ENCODE measurements around the gene SFRP5. TPM values are rescaled to one million over a fixed set of nuclear protein-coding genes. Genes with fewer than 3 reads are reported as not detected.

The SFRP5 gene
- total and polyA plus RNA-seq, 2 donors from 2014 or later, result 0.22 to 0.31 TPM

GRCh38 chr10:97782455-97783228 lies 10.8 kb upstream of the SFRP5 start:
- Histone ChIP-seq H3K36me3 (ENCODE audit: control insufficient read depth in 2 of 3, insufficient read depth in 3 of 3, low read length in 3 of 3) (no peaks in the 10 kb centered on the region), H3K4me1 (ENCODE audit: control insufficient read depth in 2 of 3, insufficient read depth in 2 of 3, low read depth in 1 of 3, low read length in 3 of 3) (peaks cover 0 to 8% (median 0%) of the 10 kb centered on the region in 3 donors), H3K4me3 (ENCODE audit: low read length in 3 of 3) (no peak overlapping the region), H3K9ac (ENCODE audit: low read length in 3 of 3) (no peak overlapping the region), H3K27me3 (ENCODE audit: control insufficient read depth, insufficient read depth, low read length) (no peaks in the 10 kb centered on the region), H3K27ac (ENCODE audit: low read depth in 2 of 2, low read length in 2 of 2) (no peak overlapping the region), H3K9me3 (ENCODE audit: control insufficient read depth in 2 of 3, insufficient read depth in 1 of 3, low read length in 3 of 3) (no peaks in the 10 kb centered on the region)
- FAIRE-seq (no peak), DNase-seq (peak in 1 of 5 donors; percentile 19)
- intact Hi-C loops (cut with DNase I), result no loop called here
- no peak for TF ChIP-seq CTCF (IDR thresholded peaks at IDR 0.05; ENCODE audit: borderline replicate concordance, extremely low read depth, insufficient read depth)

DNA sequence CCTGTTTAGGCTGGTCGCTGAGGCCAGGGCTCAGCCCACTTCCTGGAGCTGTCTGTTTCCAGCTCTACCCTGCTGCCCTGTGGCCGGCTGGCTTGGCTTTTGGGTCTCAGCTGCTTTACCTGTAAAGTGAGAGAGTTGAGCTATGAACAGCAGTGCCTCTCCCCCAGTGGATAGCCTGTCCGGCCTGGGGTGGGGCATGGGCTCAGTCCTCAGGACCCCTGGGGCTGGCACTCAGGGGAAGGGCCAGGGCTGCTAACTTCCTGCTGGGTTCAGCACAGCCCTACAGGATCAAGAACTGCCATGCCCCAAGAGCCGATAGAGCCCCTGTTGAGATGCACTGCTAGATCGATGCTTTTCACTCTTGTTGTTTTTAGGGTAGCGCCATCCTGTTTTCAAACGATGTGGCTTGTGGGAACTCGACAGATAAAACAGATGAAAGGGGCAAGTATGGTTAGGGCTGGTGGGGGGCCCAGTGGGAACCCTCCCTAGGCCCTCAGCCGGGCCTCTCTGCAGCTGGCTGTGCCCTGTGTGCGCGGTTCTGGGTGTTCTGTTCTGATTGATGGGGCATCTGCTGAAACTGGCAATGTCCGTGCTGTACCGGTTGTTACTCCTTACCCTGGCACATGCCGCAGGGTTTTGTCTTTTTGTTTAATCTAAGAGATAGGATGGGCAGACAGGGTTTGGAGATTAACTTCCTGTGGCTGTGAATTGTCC lies 10.0 kb upstream of the SFRP5 start:
- no peak overlapping the region for H3K4me3 ChIP-seq (ENCODE audit: low read length in 3 of 3)
- no peaks in the 10 kb centered on the region for H3K27me3 ChIP-seq (ENCODE audit: control insufficient read depth, insufficient read depth, low read length)
- no peak overlapping the region for H3K27ac ChIP-seq (ENCODE audit: low read depth in 2 of 2, low read length in 2 of 2)
- intact Hi-C loops (cut with DNase I), result no loop called here
- no peak for TF ChIP-seq CTCF (IDR thresholded peaks at IDR 0.05; ENCODE audit: borderline replicate concordance, extremely low read depth, insufficient read depth)
- no peak for FAIRE-seq
- H3K9me3 ChIP-seq (ENCODE audit: control insufficient read depth in 2 of 3, insufficient read depth in 1 of 3, low read length in 3 of 3), result no peaks in the 10 kb centered on the region
- H3K4me1 ChIP-seq (ENCODE audit: control insufficient read depth in 2 of 3, insufficient read depth in 2 of 3, low read depth in 1 of 3, low read length in 3 of 3), result peaks cover 0 to 8% (median 0%) of the 10 kb centered on the region in 3 donors
- H3K36me3 ChIP-seq (ENCODE audit: control insufficient read depth in 2 of 3, insufficient read depth in 3 of 3, low read length in 3 of 3), result no peaks in the 10 kb centered on the region
- no peak overlapping the region for H3K9ac ChIP-seq (ENCODE audit: low read length in 3 of 3)
- no peak for DNase-seq

- no peaks in the 10 kb centered on the region for H3K36me3 ChIP-seq (ENCODE audit: control insufficient read depth in 2 of 3, insufficient read depth in 3 of 3, low read length in 3 of 3)
- intact Hi-C loops (cut with DNase I), result no loop called here
- peak in 3 of 5 donors; percentile 28 to 82 (median 66) for DNase-seq
These were observed 9.2 kb upstream of the SFRP5 start for GRCh38 chr10:97780841-97781617.

More at GRCh38 chr10:97780841-97781617, 9.2 kb upstream of the SFRP5 start:
- peaks cover 0 to 8% (median 0%) of the 10 kb centered on the region in 3 donors for H3K4me1 ChIP-seq (ENCODE audit: control insufficient read depth in 2 of 3, insufficient read depth in 2 of 3, low read depth in 1 of 3, low read length in 3 of 3)
- H3K9me3 ChIP-seq (ENCODE audit: control insufficient read depth in 2 of 3, insufficient read depth in 1 of 3, low read length in 3 of 3), result no peaks in the 10 kb centered on the region
- no peak overlapping the region for H3K9ac ChIP-seq (ENCODE audit: low read length in 3 of 3)
- FAIRE-seq, result no peak
- no peak overlapping the region for H3K4me3 ChIP-seq (ENCODE audit: low read length in 3 of 3)
- no peak overlapping the region for H3K27ac ChIP-seq (ENCODE audit: low read depth in 2 of 2, low read length in 2 of 2)
- no peaks in the 10 kb centered on the region for H3K27me3 ChIP-seq (ENCODE audit: control insufficient read depth, insufficient read depth, low read length)
- no peak for TF ChIP-seq CTCF (IDR thresholded peaks at IDR 0.05; ENCODE audit: borderline replicate concordance, extremely low read depth, insufficient read depth)
